ENCODE data around the gene TACO1.

Gene TACO1

GRCh38 chr17:63600569-63601438 lies at the start of gene TACO1:
Gene TACO1 (plus strand): TSS chr17:63600895. CDS start chr17:63601084, 189 bp downstream.
- H3K4me3 ChIP-seq: peak within 1 kb of the TSS; percentile 77 to 98 (median 92)
- H3K27ac ChIP-seq: peak within 1 kb of the TSS; percentile 74 to 98 (median 91)

GRCh38 chr17:63552211-63552610 lies 48.5 kb upstream of the TACO1 start:
- H3K27ac ChIP-seq: peak overlapping the region in 1 of 21 experiments; percentile 37

GRCh38 chr17:63555500-63556156 lies 45.1 kb upstream of the TACO1 start:
- no peak overlapping the region for H3K27ac ChIP-seq
- no peak overlapping the region for H3K4me3 ChIP-seq

More at GRCh38 chr17:63552211-63552610, 48.5 kb upstream of the TACO1 start:
- H3K4me3 ChIP-seq: peak overlapping the region in 6 of 7 experiments; percentile 82 to 99 (median 89)

- no peak overlapping the region for H3K27ac ChIP-seq
- no peak overlapping the region for H3K4me3 ChIP-seq
These were observed 43.3 kb upstream of the TACO1 start for GRCh38 chr17:63557416-63557815.

- H3K27ac ChIP-seq: no peak overlapping the region
- no peak overlapping the region for H3K4me3 ChIP-seq
These were observed 42.3 kb upstream of the TACO1 start for GRCh38 chr17:63558441-63558840.

- H3K27ac ChIP-seq: no peak overlapping the region
These were observed 38.9 kb upstream of the TACO1 start for GRCh38 chr17:63561819-63562218.

GRCh38 chr17:63563339-63563738 lies 37.4 kb upstream of the TACO1 start:
- Histone ChIP-seq H3K27ac (no peak overlapping the region), H3K4me3 (no peak overlapping the region)

More at GRCh38 chr17:63561819-63562218, 38.9 kb upstream of the TACO1 start:
- no peak overlapping the region for H3K4me3 ChIP-seq

- Histone ChIP-seq H3K4me3 (no peak overlapping the region), H3K27ac (no peak overlapping the region)
These were observed 36.1 kb upstream of the TACO1 start for GRCh38 chr17:63564562-63564961.

GRCh38 chr17:63567229-63567628 lies 33.5 kb upstream of the TACO1 start:
- H3K27ac ChIP-seq: no peak overlapping the region

GRCh38 chr17:63568563-63568962 lies 32.1 kb upstream of the TACO1 start:
- Histone ChIP-seq H3K27ac (no peak overlapping the region), H3K4me3 (no peak overlapping the region)

More at GRCh38 chr17:63567229-63567628, 33.5 kb upstream of the TACO1 start:
- no peak overlapping the region for H3K4me3 ChIP-seq

GRCh38 chr17:63571632-63572310 lies 28.9 kb upstream of the TACO1 start:
- H3K4me3 ChIP-seq: no peak overlapping the region
- no peak overlapping the region for H3K27ac ChIP-seq

GRCh38 chr17:63573634-63574033 lies 27.1 kb upstream of the TACO1 start:
- Histone ChIP-seq H3K4me3 (no peak overlapping the region), H3K27ac (no peak overlapping the region)

GRCh38 chr17:63578027-63578768 lies 22.5 kb upstream of the TACO1 start:
- Histone ChIP-seq H3K27ac (no peak overlapping the region), H3K4me3 (no peak overlapping the region)

GRCh38 chr17:63578769-63579111 lies 22.0 kb upstream of the TACO1 start:
- H3K27ac ChIP-seq: no peak overlapping the region
- no peak overlapping the region for H3K4me3 ChIP-seq

GRCh38 chr17:63579633-63580032 lies 21.1 kb upstream of the TACO1 start:
- Histone ChIP-seq H3K4me3 (no peak overlapping the region), H3K27ac (no peak overlapping the region)

GRCh38 chr17:63587770-63588169 lies 12.9 kb upstream of the TACO1 start:
- no peak overlapping the region for H3K4me3 ChIP-seq
- H3K27ac ChIP-seq: no peak overlapping the region

GRCh38 chr17:63588797-63589196 lies 11.9 kb upstream of the TACO1 start:
- H3K27ac ChIP-seq: no peak overlapping the region
- no peak overlapping the region for H3K4me3 ChIP-seq

- no peak overlapping the region for H3K27ac ChIP-seq
- H3K4me3 ChIP-seq: no peak overlapping the region
These were observed 11.0 kb upstream of the TACO1 start for GRCh38 chr17:63589646-63590045.

GRCh38 chr17:63592797-63593196 lies 7.9 kb upstream of the TACO1 start:
- H3K4me3 ChIP-seq: no peak overlapping the region
- H3K27ac ChIP-seq: no peak overlapping the region

GRCh38 chr17:63595132-63595531 lies 5.6 kb upstream of the TACO1 start:
- Histone ChIP-seq H3K4me3 (no peak overlapping the region), H3K27ac (no peak overlapping the region)
